WTC11 (cell line): ENCODE results near the gene KRT79. TPM values are rescaled to one million over a fixed set of nuclear protein-coding genes. Genes with fewer than 3 reads are reported as not detected.

Experiments used
- ATAC-seq: fragments of 200-7000 bp; cut with Tn5 transposase; 2 replicates; pipeline ENCODE4 v1.10.0; 2021; ENCODE audit warnings: mild to moderate bottlenecking, moderate library complexity
- CTCF ChIA-PET: fragments of 300-600 bp; sonication (Branson Sonifier 250); formaldehyde crosslinking; loops from one replicate; lab custom pipeline; 2021; ENCODE audit warnings: antibody characterized with exemption; lab: Charles Lee
- POLR2A ChIA-PET: fragments of 350-600 bp; sonication (Branson Sonifier 250); formaldehyde crosslinking; loops from one replicate; lab custom pipeline; 2021; ENCODE audit warnings: antibody characterized with exemption; lab: Charles Lee
- DNase-seq: peaks from one replicate; pipeline ENCODE4 v3.0.0; 2021; ENCODE audit warnings: low spot score
- H3K27ac Mint-ChIP-seq: 2 replicates; pipeline ENCODE4 v1.8.0; 2021; ENCODE audit warnings: mixed read lengths
- H3K27me3 Mint-ChIP-seq: 2 replicates; pipeline ENCODE4 v1.8.0; 2021; ENCODE audit warnings: low read depth, mild to moderate bottlenecking, moderate library complexity, mixed read lengths
- H3K36me3 Mint-ChIP-seq: 2 replicates; pipeline ENCODE4 v1.8.0; 2021; ENCODE audit warnings: mixed read lengths
- H3K4me1 Mint-ChIP-seq: 2 replicates; pipeline ENCODE4 v1.8.0; 2022; ENCODE audit warnings: mixed read lengths
- H3K4me3 Mint-ChIP-seq: 2 replicates; pipeline ENCODE4 v1.8.0; 2021; ENCODE audit warnings: mild to moderate bottlenecking, moderate library complexity, mixed read lengths
- H3K9me3 Mint-ChIP-seq: 2 replicates; pipeline ENCODE4 v1.8.0; 2021; ENCODE audit warnings: mixed read lengths
- ATF1 ChIP-seq: sonication (generic); formaldehyde crosslinking; IDR thresholded peaks from 2 replicates; pipeline ENCODE4 v1.8.1; 2023; ENCODE audit warnings: mild to moderate bottlenecking, moderate library complexity, missing genetic modification reagents
- CREB1 ChIP-seq: sonication (generic); formaldehyde crosslinking; IDR thresholded peaks from 2 replicates; pipeline ENCODE4 v1.8.0; 2023; ENCODE audit warnings: mild to moderate bottlenecking, missing genetic modification reagents
- E2F1 ChIP-seq: sonication (generic); formaldehyde crosslinking; IDR thresholded peaks from 2 replicates; pipeline ENCODE4 v1.8.0; 2022; ENCODE audit warnings: mild to moderate bottlenecking, missing genetic modification reagents
- E2F5 ChIP-seq: sonication (generic); formaldehyde crosslinking; IDR thresholded peaks from 2 replicates; pipeline ENCODE4 v1.8.1; 2022; ENCODE audit warnings: mild to moderate bottlenecking, moderate library complexity, missing genetic modification reagents
- FOXP4 ChIP-seq: sonication (generic); formaldehyde crosslinking; IDR thresholded peaks from 2 replicates; pipeline ENCODE4 v1.8.0; 2022; ENCODE audit warnings: mild to moderate bottlenecking, missing genetic modification reagents
- GABPB1 ChIP-seq: sonication (generic); formaldehyde crosslinking; IDR thresholded peaks from 2 replicates; pipeline ENCODE4 v1.8.1; 2023; ENCODE audit warnings: mild to moderate bottlenecking, missing genetic modification reagents
- GRHL2 ChIP-seq: fragments of 250-450 bp; sonication (Bioruptor Pico); IDR thresholded peaks from 2 replicates; pipeline ENCODE4 v1.8.0; 2022; ENCODE audit warnings: mild to moderate bottlenecking, moderate library complexity; ENCODE audit not compliant: insufficient replicate concordance, severe bottlenecking
- IRF1 ChIP-seq: sonication (generic); formaldehyde crosslinking; IDR thresholded peaks from 2 replicates; pipeline ENCODE4 v1.8.0; 2023; ENCODE audit warnings: missing genetic modification reagents
- IRF2 ChIP-seq: sonication (generic); formaldehyde crosslinking; IDR thresholded peaks from 2 replicates; pipeline ENCODE4 v1.8.0; 2022; ENCODE audit warnings: low read depth, missing genetic modification reagents, borderline replicate concordance
- RELA ChIP-seq: sonication (generic); formaldehyde crosslinking; IDR thresholded peaks from 2 replicates; pipeline ENCODE4 v1.8.1; 2022; ENCODE audit warnings: missing genetic modification reagents, mild to moderate bottlenecking, borderline replicate concordance
- SMAD3 ChIP-seq: sonication (generic); formaldehyde crosslinking; IDR thresholded peaks from 2 replicates; pipeline ENCODE4 v1.8.0; 2022; ENCODE audit warnings: missing genetic modification reagents, mild to moderate bottlenecking, borderline replicate concordance
- TEAD4 ChIP-seq: sonication (generic); formaldehyde crosslinking; IDR thresholded peaks from 2 replicates; pipeline ENCODE4 v1.8.0; 2022; ENCODE audit warnings: mild to moderate bottlenecking, missing genetic modification reagents
- ZNF219 ChIP-seq: sonication (generic); formaldehyde crosslinking; IDR thresholded peaks from 2 replicates; pipeline ENCODE4 v1.8.0; 2023; ENCODE audit warnings: missing genetic modification reagents, mild to moderate bottlenecking, borderline replicate concordance
- total RNA-seq: library from RNA; stranded (reverse); gene quantifications from 3 replicates; pipeline ENCODE4 v1.2.3, GENCODE V29; 2021
- TF ChIP-seq, protein P1 (sequence below): fragments of 200-600 bp; IDR thresholded peaks from 2 replicates; pipeline ENCODE4 v1.8.0; 2022; ENCODE audit warnings: antibody characterized with exemption
- TF ChIP-seq, protein P2 (sequence below): sonication (generic); formaldehyde crosslinking; IDR thresholded peaks from 2 replicates; pipeline ENCODE4 v1.8.0; 2023; ENCODE audit warnings: mild to moderate bottlenecking, missing genetic modification reagents
- TF ChIP-seq, protein P3 (sequence below): sonication (generic); formaldehyde crosslinking; IDR thresholded peaks from 2 replicates; pipeline ENCODE4 v1.8.1; 2022; ENCODE audit warnings: missing genetic modification reagents, borderline replicate concordance

Gene KRT79
- total RNA-seq, 1 experiment from 2014 or later = not detected

DNA sequence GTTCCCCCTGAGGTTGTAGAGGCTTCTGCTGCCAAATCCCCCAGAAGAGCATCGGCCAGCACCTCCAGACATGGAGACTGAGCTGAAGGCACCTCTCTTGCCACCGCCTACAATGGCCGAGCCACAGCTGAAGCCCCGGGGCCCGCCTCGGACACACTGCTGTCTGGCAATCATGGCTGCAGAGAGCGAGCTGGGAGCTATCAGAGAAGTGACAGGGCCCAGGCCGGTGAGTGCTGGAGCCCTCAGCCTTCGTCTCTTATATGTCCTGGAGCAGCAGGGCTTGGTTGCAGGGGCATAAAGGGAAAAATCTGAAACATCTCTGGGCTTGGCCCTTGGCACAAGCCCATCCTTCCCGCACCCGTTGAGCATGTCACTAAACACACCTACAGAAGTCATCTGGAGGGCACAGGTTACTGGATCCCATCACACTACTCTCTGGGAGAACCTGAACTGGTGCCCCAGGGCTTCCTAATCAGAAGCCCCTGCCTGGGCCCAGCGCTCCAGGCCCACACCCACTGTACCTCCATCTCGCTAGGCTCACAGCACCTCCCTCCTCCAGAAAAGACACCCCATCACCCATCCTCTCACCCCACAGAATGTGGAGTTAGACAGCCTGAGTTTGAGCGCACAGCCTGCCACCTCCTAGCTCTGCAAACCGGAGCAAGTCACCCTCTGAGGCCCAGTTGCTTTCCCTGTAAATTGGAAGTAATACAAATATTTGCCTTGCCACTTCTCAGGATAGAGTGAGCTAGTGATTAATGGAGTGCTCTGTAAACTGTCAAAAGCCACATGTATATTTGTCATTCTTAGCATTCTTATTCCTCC lies 20.0 kb downstream of the KRT79 start, which contains the start of gene KRT4:
Gene KRT4, minus strand, starts transcription at position 232 of the 825 bp plus-strand sequence. Its CDS starts 58 bp downstream, at position 174.
- ChIA-PET CTCF (interaction anchor here (1.8 to 2.1 kb wide), 2 partner anchors 51 to 56 kb away, joined by 8 read pairs; no protein-coding TSS in a partner anchor), POLR2A (no interaction called here)
- H3K4me1 Mint-ChIP-seq = no peaks in the 10 kb centered on the region
- H3K27ac Mint-ChIP-seq = no peak within 1 kb of the TSS
- DNase-seq (no peak), ATAC-seq (no peak)
- no peak within 1 kb of the TSS for H3K4me3 Mint-ChIP-seq
- no peak for TF ChIP-seq ATF1 (CRISPR knock-in tag)
- TF ChIP-seq RELA (CRISPR knock-in tag) = no peak
- TF ChIP-seq, protein P1, sequence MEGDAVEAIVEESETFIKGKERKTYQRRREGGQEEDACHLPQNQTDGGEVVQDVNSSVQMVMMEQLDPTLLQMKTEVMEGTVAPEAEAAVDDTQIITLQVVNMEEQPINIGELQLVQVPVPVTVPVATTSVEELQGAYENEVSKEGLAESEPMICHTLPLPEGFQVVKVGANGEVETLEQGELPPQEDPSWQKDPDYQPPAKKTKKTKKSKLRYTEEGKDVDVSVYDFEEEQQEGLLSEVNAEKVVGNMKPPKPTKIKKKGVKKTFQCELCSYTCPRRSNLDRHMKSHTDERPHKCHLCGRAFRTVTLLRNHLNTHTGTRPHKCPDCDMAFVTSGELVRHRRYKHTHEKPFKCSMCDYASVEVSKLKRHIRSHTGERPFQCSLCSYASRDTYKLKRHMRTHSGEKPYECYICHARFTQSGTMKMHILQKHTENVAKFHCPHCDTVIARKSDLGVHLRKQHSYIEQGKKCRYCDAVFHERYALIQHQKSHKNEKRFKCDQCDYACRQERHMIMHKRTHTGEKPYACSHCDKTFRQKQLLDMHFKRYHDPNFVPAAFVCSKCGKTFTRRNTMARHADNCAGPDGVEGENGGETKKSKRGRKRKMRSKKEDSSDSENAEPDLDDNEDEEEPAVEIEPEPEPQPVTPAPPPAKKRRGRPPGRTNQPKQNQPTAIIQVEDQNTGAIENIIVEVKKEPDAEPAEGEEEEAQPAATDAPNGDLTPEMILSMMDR = no peak
- no peak for TF ChIP-seq E2F5 (CRISPR knock-in tag)
- no peak for TF ChIP-seq CREB1 (CRISPR knock-in tag)
- TF ChIP-seq IRF1 (CRISPR knock-in tag) = no peak
- no peak for TF ChIP-seq SMAD3 (CRISPR knock-in tag)
- TF ChIP-seq GRHL2 (CRISPR knock-in tag) = no peak
- no peak for TF ChIP-seq E2F1 (CRISPR knock-in tag)
- TF ChIP-seq, all 79 proteins: peak for 0
- no peaks in the 10 kb centered on the region for H3K27me3 Mint-ChIP-seq
- H3K9me3 Mint-ChIP-seq = no peaks in the 10 kb centered on the region
- H3K36me3 Mint-ChIP-seq = no peaks in the 10 kb centered on the region

- ATAC-seq (no peak), DNase-seq (no peak)
- H3K27ac Mint-ChIP-seq = no peak overlapping the region
- H3K27me3 Mint-ChIP-seq = peaks cover 2% of the 10 kb centered on the region; the same call in 1 of the 2 replicates
- H3K4me3 Mint-ChIP-seq = no peak overlapping the region
- no peaks in the 10 kb centered on the region for H3K9me3 Mint-ChIP-seq
- ChIA-PET CTCF (interaction anchor here (1.8 to 2.1 kb wide), 2 partner anchors 52 to 57 kb away, joined by 8 read pairs; no protein-coding TSS in a partner anchor), POLR2A (interaction anchor here (0.5 kb wide), 1 partner anchor 229 kb away, joined by 3 read pairs; no protein-coding TSS in a partner anchor)
- no peaks in the 10 kb centered on the region for H3K4me1 Mint-ChIP-seq
- H3K36me3 Mint-ChIP-seq = no peaks in the 10 kb centered on the region
- TF ChIP-seq TEAD4 (CRISPR knock-in tag) = no peak
- no peak for TF ChIP-seq ZNF219 (CRISPR knock-in tag)
- no peak for TF ChIP-seq GABPB1 (CRISPR knock-in tag)
- TF ChIP-seq, protein P2, sequence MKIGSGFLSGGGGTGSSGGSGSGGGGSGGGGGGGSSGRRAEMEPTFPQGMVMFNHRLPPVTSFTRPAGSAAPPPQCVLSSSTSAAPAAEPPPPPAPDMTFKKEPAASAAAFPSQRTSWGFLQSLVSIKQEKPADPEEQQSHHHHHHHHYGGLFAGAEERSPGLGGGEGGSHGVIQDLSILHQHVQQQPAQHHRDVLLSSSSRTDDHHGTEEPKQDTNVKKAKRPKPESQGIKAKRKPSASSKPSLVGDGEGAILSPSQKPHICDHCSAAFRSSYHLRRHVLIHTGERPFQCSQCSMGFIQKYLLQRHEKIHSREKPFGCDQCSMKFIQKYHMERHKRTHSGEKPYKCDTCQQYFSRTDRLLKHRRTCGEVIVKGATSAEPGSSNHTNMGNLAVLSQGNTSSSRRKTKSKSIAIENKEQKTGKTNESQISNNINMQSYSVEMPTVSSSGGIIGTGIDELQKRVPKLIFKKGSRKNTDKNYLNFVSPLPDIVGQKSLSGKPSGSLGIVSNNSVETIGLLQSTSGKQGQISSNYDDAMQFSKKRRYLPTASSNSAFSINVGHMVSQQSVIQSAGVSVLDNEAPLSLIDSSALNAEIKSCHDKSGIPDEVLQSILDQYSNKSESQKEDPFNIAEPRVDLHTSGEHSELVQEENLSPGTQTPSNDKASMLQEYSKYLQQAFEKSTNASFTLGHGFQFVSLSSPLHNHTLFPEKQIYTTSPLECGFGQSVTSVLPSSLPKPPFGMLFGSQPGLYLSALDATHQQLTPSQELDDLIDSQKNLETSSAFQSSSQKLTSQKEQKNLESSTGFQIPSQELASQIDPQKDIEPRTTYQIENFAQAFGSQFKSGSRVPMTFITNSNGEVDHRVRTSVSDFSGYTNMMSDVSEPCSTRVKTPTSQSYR (CRISPR knock-in tag) = no peak
- no peak for TF ChIP-seq E2F1 (CRISPR knock-in tag)
- TF ChIP-seq, protein P3, sequence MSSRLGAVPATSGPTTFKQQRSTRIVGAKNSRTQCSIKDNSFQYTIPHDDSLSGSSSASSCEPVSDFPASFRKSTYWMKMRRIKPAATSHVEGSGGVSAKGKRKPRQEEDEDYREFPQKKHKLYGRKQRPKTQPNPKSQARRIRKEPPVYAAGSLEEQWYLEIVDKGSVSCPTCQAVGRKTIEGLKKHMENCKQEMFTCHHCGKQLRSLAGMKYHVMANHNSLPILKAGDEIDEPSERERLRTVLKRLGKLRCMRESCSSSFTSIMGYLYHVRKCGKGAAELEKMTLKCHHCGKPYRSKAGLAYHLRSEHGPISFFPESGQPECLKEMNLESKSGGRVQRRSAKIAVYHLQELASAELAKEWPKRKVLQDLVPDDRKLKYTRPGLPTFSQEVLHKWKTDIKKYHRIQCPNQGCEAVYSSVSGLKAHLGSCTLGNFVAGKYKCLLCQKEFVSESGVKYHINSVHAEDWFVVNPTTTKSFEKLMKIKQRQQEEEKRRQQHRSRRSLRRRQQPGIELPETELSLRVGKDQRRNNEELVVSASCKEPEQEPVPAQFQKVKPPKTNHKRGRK (CRISPR knock-in tag) = no peak
- no peak for TF ChIP-seq IRF2
- no peak for TF ChIP-seq FOXP4 (CRISPR knock-in tag)
These were observed 20.8 kb downstream of the KRT79 start for GRCh38 chr12:52813203-52813819.
